Keratinocyte (primary cell): ENCODE data around the gene MSI2. TPM values are rescaled to one million over a fixed set of nuclear protein-coding genes. Genes with fewer than 3 reads are reported as not detected.

Experiments
- DNase-seq: peaks from one replicate; pipeline ENCODE4 v3.0.0-alpha.2; 2011; ENCODE audit warnings: low read depth, missing footprints, low spot score
- FAIRE-seq: peaks from 2 replicates; lab custom pipeline; 2011; peaks lifted over from hg19 to GRCh38; lab: Jason Lieb, UNC
- H2AFZ ChIP-seq: 2 replicates; pipeline ENCODE4 v1.6.0; 2012; ENCODE audit warnings: low read length, control low read depth, inconsistent platforms; ENCODE audit not compliant: control insufficient read depth
- H3K27ac ChIP-seq: 2 replicates; pipeline ENCODE4 v1.5.1; 2011; ENCODE audit warnings: low read length; ENCODE audit not compliant: control insufficient read depth, insufficient read depth
- H3K27me3 ChIP-seq: 3 replicates; pipeline ENCODE4 v1.6.0; 2011; ENCODE audit warnings: low read length; ENCODE audit not compliant: control insufficient read depth, insufficient read depth; ENCODE audit errors: extremely low read depth
- H3K36me3 ChIP-seq, 2 experiments: 2 replicates in 1 of 2; 3 replicates in 1 of 2; pipeline ENCODE4 v1.5.1; 2011; ENCODE audit warnings: low read length in 2 of 2, mild to moderate bottlenecking in 1 of 2; ENCODE audit not compliant: control insufficient read depth in 2 of 2, insufficient read depth in 2 of 2; ENCODE audit errors: extremely low read depth in 1 of 2
- H3K4me1 ChIP-seq: 3 replicates; pipeline ENCODE4 v1.5.1; 2011; ENCODE audit warnings: low read length; ENCODE audit not compliant: control insufficient read depth, insufficient read depth; ENCODE audit errors: extremely low read depth
- H3K4me2 ChIP-seq: 3 replicates; pipeline ENCODE4 v1.6.0; 2011; ENCODE audit warnings: low read depth, low read length; ENCODE audit not compliant: control insufficient read depth, insufficient read depth; ENCODE audit errors: extremely low read depth
- H3K4me3 ChIP-seq, 3 experiments: fragments of 200-600 bp in 1 of 3; sonication (generic) in 1 of 3; 2 replicates in 2 of 3; 3 replicates in 1 of 3; pipeline ENCODE4 v1.5.1; 2011 to 2016; ENCODE audit warnings: low read length in 3 of 3, mild to moderate bottlenecking in 3 of 3, control low read depth in 2 of 3, inconsistent platforms in 1 of 3, low read depth in 1 of 3, mixed read lengths in 1 of 3, mixed run types in 1 of 3, moderate library complexity in 1 of 3; ENCODE audit not compliant: control insufficient read depth in 2 of 3, insufficient read depth in 2 of 3; ENCODE audit errors: extremely low read depth in 1 of 3
- H3K79me2 ChIP-seq: 2 replicates; pipeline ENCODE4 v1.6.0; 2012; ENCODE audit warnings: low read length; ENCODE audit not compliant: control insufficient read depth, insufficient read depth
- H3K9ac ChIP-seq: 3 replicates; pipeline ENCODE4 v1.6.0; 2011; ENCODE audit warnings: low read length; ENCODE audit not compliant: control insufficient read depth, insufficient read depth; ENCODE audit errors: extremely low read depth
- H3K9me1 ChIP-seq: 3 replicates; pipeline ENCODE4 v1.6.0; 2011; ENCODE audit warnings: low read length; ENCODE audit not compliant: control insufficient read depth, insufficient read depth; ENCODE audit errors: extremely low read depth
- H3K9me3 ChIP-seq: 2 replicates; pipeline ENCODE4 v1.5.1; 2012; ENCODE audit warnings: low read depth, low read length; ENCODE audit not compliant: control insufficient read depth
- H4K20me1 ChIP-seq: 3 replicates; pipeline ENCODE4 v1.6.0; 2011; ENCODE audit warnings: low read length; ENCODE audit not compliant: control insufficient read depth, insufficient read depth; ENCODE audit errors: extremely low read depth
- CTCF ChIP-seq, 3 experiments: IDR thresholded peaks in 1 of 3; conservative IDR thresholded peaks in 1 of 3; optimal IDR thresholded peaks in 1 of 3; 2 replicates in 2 of 3; 3 replicates in 1 of 3; pipeline versions ENCODE3 to v1.5.1; 2011; ENCODE audit warnings: low read length in 3 of 3, mild to moderate bottlenecking in 3 of 3, moderate library complexity in 2 of 3, control low read depth in 1 of 3, inconsistent platforms in 1 of 3; ENCODE audit not compliant: insufficient read depth in 2 of 3; ENCODE audit errors: extremely low read depth in 1 of 3
- EZH2 ChIP-seq: IDR thresholded peaks from one replicate; pipeline ENCODE4 v1.6.1; 2012; ENCODE audit warnings: inconsistent platforms, mild to moderate bottlenecking, low read length, moderate library complexity
- dilution Hi-C: fragments of 300-500 bp; cut with MboI; formaldehyde crosslinking; loops from one replicate; pipeline ENCODE4 v1.7.0; 2020; ENCODE audit warnings: low sequenced_read_pairs; ENCODE audit not compliant: extremely low pct_ligation_motif_present
- polyA plus RNA-seq, 5 experiments: library from polyadenylated mRNA; depleted of rRNA in 3 of 5; stranded (reverse) in 3 of 5; stranded (forward) in 1 of 5; unstranded in 1 of 5; fragments of >200 nt; gene quantifications; 1 replicate in 1 of 5; 2 replicates in 3 of 5; 3 replicates in 1 of 5; pipeline versions ENCODE4 v1.2.1 to v1.2.3, GENCODE V29; 2011 to 2012; ENCODE audit warnings: missing spikeins in 2 of 5, low read depth in 1 of 5, low replicate concordance in 1 of 5

Gene MSI2
- polyA plus RNA-seq, 1 donor (not counting 4 experiments of a cell fraction or from before 2014, with no cell fraction given): 22.3 TPM

DNA sequence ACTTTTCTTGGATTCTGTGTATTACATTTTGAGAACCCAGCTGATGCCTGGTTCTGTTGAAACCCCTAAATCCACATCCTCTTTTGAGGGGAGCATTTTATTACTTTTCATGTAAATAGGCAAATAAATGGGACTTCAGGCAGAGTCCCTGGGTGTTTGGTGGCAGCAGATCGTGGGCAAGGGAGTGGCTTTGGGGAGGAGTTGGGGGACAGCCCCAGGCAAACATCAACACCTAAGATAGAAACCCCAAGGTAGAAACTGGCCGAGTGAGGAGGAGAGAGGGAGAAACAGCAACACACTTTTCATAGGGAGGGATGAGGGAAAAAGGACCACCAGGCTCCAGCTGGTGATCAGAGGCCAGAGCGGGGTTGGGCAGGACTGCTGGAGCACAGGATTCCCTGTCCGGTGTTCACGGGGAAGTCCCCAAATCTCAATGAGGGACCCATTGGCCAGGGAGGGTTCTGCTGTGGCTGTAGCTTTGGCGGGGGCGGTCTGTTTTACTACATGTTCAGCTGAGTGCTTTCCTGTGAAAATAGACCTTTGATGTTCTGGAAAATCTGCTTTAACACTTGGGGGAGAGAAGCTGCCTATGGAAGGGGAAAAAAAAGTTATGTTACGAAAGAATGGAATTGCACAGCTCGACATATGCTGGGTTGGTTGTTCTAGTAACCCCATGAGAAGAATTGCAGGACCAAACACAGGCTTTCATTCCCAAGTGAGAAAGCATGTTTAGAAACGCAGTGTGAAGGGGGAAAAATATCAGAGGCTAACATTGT lies 46.6 kb downstream of the MSI2 start:
- no peak overlapping the region for H3K4me3 ChIP-seq
- H4K20me1 ChIP-seq: no peaks in the 10 kb centered on the region
- DNase-seq (no peak), FAIRE-seq (no peak)
- no peaks in the 10 kb centered on the region for H3K27me3 ChIP-seq
- no peaks in the 10 kb centered on the region for H3K4me1 ChIP-seq
- peaks cover 0 to 5% of the 10 kb centered on the region in 2 experiments for H3K36me3 ChIP-seq
- H3K9me1 ChIP-seq: no peaks in the 10 kb centered on the region
- no peak overlapping the region for H3K4me2 ChIP-seq
- no peak overlapping the region for H3K9ac ChIP-seq
- dilution Hi-C loops: no loop called here
- no peaks in the 10 kb centered on the region for H3K9me3 ChIP-seq
- TF ChIP-seq EZH2 (no peak), CTCF (optimal IDR thresholded peaks at IDR 0.05 in 1 of 3, IDR thresholded peaks at IDR 0.05 in 1 of 3, conservative IDR thresholded peaks at IDR 0.05 in 1 of 3; ENCODE audit: extremely low read depth in 1 of 3, insufficient read depth in 2 of 3, low read length in 3 of 3) (no peak)
- no peak overlapping the region for H3K27ac ChIP-seq
- no peak overlapping the region for H2AFZ ChIP-seq
- H3K79me2 ChIP-seq: no peaks in the 10 kb centered on the region

DNA sequence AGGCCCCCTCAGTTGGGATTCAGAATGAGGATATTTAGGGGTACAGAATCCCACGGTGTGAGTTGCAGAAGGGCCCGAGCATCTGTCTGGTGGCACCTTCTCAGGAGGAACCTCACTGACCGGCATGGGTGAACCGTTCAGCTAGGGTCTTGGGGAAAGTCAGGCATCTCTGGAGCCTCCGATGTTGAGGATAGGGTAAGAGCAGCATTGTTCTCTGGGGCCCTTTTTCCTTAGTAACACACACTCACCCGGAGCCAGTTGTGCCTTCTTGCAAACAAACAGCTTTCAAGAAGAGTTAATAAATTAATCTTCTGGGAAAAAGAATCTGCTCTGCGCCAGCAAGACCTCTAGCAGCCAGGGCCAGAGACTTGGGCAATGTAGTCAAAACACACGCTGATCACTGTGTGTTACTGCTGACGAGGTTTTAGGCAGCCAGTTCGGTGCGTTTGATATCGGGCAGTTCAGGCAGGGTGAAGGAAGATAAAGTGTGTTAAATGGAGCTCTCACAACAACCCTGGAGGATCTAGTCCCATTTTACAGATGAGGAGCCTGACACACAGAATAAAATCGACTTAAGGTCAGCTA lies 48.9 kb downstream of the MSI2 start:
- TF ChIP-seq CTCF (optimal IDR thresholded peaks at IDR 0.05 in 1 of 3, IDR thresholded peaks at IDR 0.05 in 1 of 3, conservative IDR thresholded peaks at IDR 0.05 in 1 of 3; ENCODE audit: extremely low read depth in 1 of 3, insufficient read depth in 2 of 3, low read length in 3 of 3): no peak
- TF ChIP-seq EZH2: no peak
- Histone ChIP-seq H3K9ac (no peak overlapping the region), H3K4me1 (peaks cover 11% of the 10 kb centered on the region), H3K4me3 (no peak overlapping the region), H3K9me3 (no peaks in the 10 kb centered on the region), H3K79me2 (no peaks in the 10 kb centered on the region), H3K4me2 (no peak overlapping the region), H3K27ac (no peak overlapping the region), H3K27me3 (no peaks in the 10 kb centered on the region), H3K9me1 (peaks cover 3% of the 10 kb centered on the region), H4K20me1 (no peaks in the 10 kb centered on the region), H3K36me3 (peaks cover 0 to 3% of the 10 kb centered on the region in 2 experiments), H2AFZ (no peak overlapping the region)
- FAIRE-seq (no peak), DNase-seq (no peak)
- dilution Hi-C loops: no loop called here
